Heart left ventricle (tissue), 13 donors: ENCODE data around the gene PIK3IP1.

Experiments used
- POLR2A ChIP-seq, 2 donors: fragments of 450-650 bp; IDR thresholded peaks; one replicate each; pipeline ENCODE4 v1.6.1; 2017; ENCODE audit warnings: antibody characterized with exemption in 2 of 2, mild to moderate bottlenecking in 2 of 2, moderate library complexity in 2 of 2
- TF ChIP-seq, protein P1 (sequence below), 12 donors: fragments of 200-600 bp; sonication (generic) in 4 of 12; IDR thresholded peaks; one replicate each; pipeline versions ENCODE4 v1.5.0 to v1.8.0; 2018 to 2022; ENCODE audit warnings: antibody characterized with exemption in 12 of 12, mild to moderate bottlenecking in 5 of 12
- donor health status: ischemic (EF 13 %, LVEDD 7.1; RV severe dilation, severe dysfunction).
- donor health status: DM: no; HTN: yes; CAD: no.
- donor health status: DM: no; HTN: no; CAD: no.
- donor health status: ischemic (EF 25% LVEDD 6.9; RV normal size, moderate dysfunction).
- donor health status: ischemic (EF 25% LVEDD 5.7; RV mildly dilated, moderate dysfunction).
- donor health status: ischemic (EF 35%, LVEDD 5.7; RV mildly dilated, moderate dysfunction).
- donor health status: nonischemic (EF 11% LVEDD 7.7; RV severe dilation, severe dysfunction).
- donor health status: DM: yes; HTN: yes; CAD: no.
- donor health status: PGD.
- donor health status: ischemic (EF 29% LVEDD 5.4; RV normal size, mild dysfunction).
- donor health status: nonischemic (EF 23%, LVEDD 6.1; RV moderate dilation, normal function).

DNA sequence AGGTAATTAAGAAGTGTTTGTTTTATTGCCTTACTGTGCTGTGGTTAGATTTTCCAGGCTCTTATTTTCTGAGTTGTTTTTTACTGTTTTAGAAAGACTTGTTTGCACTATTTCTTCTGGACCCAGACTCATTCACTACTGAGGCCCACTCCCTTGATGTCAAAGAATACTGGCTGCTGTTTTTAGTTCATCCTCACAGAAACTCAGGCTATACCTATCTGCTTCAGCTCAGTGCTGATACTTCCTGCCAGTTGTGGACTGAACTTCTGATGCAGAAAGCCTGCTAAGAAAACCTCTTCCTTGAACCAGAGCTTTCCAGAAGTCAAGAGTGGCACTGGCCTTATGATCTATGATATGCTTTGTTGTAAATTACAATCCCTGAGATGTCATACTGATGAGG is 15.9 kb upstream of the PIK3IP1 start:
- TF ChIP-seq, protein P1, sequence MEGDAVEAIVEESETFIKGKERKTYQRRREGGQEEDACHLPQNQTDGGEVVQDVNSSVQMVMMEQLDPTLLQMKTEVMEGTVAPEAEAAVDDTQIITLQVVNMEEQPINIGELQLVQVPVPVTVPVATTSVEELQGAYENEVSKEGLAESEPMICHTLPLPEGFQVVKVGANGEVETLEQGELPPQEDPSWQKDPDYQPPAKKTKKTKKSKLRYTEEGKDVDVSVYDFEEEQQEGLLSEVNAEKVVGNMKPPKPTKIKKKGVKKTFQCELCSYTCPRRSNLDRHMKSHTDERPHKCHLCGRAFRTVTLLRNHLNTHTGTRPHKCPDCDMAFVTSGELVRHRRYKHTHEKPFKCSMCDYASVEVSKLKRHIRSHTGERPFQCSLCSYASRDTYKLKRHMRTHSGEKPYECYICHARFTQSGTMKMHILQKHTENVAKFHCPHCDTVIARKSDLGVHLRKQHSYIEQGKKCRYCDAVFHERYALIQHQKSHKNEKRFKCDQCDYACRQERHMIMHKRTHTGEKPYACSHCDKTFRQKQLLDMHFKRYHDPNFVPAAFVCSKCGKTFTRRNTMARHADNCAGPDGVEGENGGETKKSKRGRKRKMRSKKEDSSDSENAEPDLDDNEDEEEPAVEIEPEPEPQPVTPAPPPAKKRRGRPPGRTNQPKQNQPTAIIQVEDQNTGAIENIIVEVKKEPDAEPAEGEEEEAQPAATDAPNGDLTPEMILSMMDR (IDR thresholded peaks at IDR 0.05): no peak
- TF ChIP-seq POLR2A (IDR thresholded peaks at IDR 0.05): no peak
